Hepatocyte (in vitro differentiated cells): ENCODE results near the gene ZBTB7C. TPM values are rescaled to one million over a fixed set of nuclear protein-coding genes. Genes with fewer than 3 reads are reported as not detected.

Experiments used
- DNase-seq: peaks from one replicate; pipeline ENCODE4 v3.0.0-alpha.2; 2016; ENCODE audit warnings: low spot score
- H2AFZ ChIP-seq: fragments of 200-600 bp; sonication (generic); 2 replicates; pipeline ENCODE4 v1.6.0; 2016; ENCODE audit warnings: antibody characterized with exemption, mild to moderate bottlenecking
- H3K27ac ChIP-seq: fragments of 200-600 bp; sonication (generic); 2 replicates; pipeline ENCODE4 v1.5.1; 2016; ENCODE audit warnings: mild to moderate bottlenecking
- H3K27me3 ChIP-seq: fragments of 200-600 bp; sonication (generic); 2 replicates; pipeline ENCODE4 v1.6.1; 2016
- H3K36me3 ChIP-seq: fragments of 200-600 bp; sonication (generic); replicated peaks from 2 replicates; pipeline ENCODE4 v1.5.1; 2016; ENCODE audit warnings: low read depth; ENCODE audit not compliant: insufficient read depth
- H3K4me1 ChIP-seq: fragments of 200-600 bp; sonication (generic); 2 replicates; pipeline ENCODE4 v1.5.1; 2016; ENCODE audit warnings: mild to moderate bottlenecking, moderate library complexity; ENCODE audit not compliant: insufficient read depth
- H3K4me2 ChIP-seq: fragments of 200-600 bp; sonication (generic); 2 replicates; pipeline ENCODE4 v1.6.0; 2016
- H3K4me3 ChIP-seq: fragments of 200-600 bp; sonication (generic); 2 replicates; pipeline ENCODE4 v1.5.1; 2016; ENCODE audit warnings: mild to moderate bottlenecking
- H3K79me2 ChIP-seq: fragments of 200-600 bp; sonication (generic); 2 replicates; pipeline ENCODE4 v1.6.0; 2017; ENCODE audit warnings: mild to moderate bottlenecking
- H3K9me2 ChIP-seq: fragments of 200-600 bp; sonication (generic); replicated peaks from 2 replicates; pipeline ENCODE4 v1.6.0; 2017; ENCODE audit warnings: mild to moderate bottlenecking; ENCODE audit not compliant: insufficient read depth
- H3K9me3 ChIP-seq: fragments of 200-600 bp; sonication (generic); 2 replicates; pipeline ENCODE4 v1.5.1; 2016; ENCODE audit warnings: low read depth, mild to moderate bottlenecking
- H4K20me1 ChIP-seq: fragments of 200-600 bp; sonication (generic); 2 replicates; pipeline ENCODE4 v1.6.0; 2016; ENCODE audit warnings: mild to moderate bottlenecking; ENCODE audit not compliant: insufficient read depth, poor library complexity, severe bottlenecking
- EZH2 ChIP-seq: fragments of 200-600 bp; sonication (generic); IDR thresholded peaks from 2 replicates; pipeline ENCODE4 v1.6.1; 2016; ENCODE audit warnings: antibody characterized with exemption, mild to moderate bottlenecking, borderline replicate concordance
- EZH2phosphoT487 ChIP-seq: fragments of 200-600 bp; sonication (generic); IDR thresholded peaks from one replicate; pipeline ENCODE4 v1.6.1; 2018; ENCODE audit warnings: antibody characterized with exemption, mild to moderate bottlenecking, low read depth, moderate library complexity; ENCODE audit not compliant: unreplicated experiment, severe bottlenecking
- WGBS: methylation state at CpG from one replicate; pipeline ENCODE4 v1.1.6; 2016; ENCODE audit warnings: low lambda C conversion rate; ENCODE audit errors: missing lambda C conversion rate; 5-methylcytosine and 5-hydroxymethylcytosine counted together
- polyA plus RNA-seq: library from polyadenylated mRNA; unstranded; fragments of >200 nt; fragmentation: Nextera tagmentation; extraction: Ambion mirVana; gene quantifications from 2 replicates; pipeline ENCODE4 v1.2.1, GENCODE V29; 2016
- total RNA-seq: library from RNA; depleted of rRNA; stranded (reverse); fragments of >200 nt; gene quantifications from 2 replicates; pipeline ENCODE4 v1.2.3, GENCODE V29; 2014
- TF ChIP-seq, protein P1 (sequence below): fragments of 200-600 bp; sonication (generic); IDR thresholded peaks from 2 replicates; pipeline ENCODE4 v1.5.1; 2016; ENCODE audit warnings: antibody characterized with exemption, mild to moderate bottlenecking; ENCODE audit not compliant: poor library complexity

Gene ZBTB7C
- total and polyA plus RNA-seq, 2 experiments from 2014 or later: 0.70 to 1.0 TPM

DNA sequence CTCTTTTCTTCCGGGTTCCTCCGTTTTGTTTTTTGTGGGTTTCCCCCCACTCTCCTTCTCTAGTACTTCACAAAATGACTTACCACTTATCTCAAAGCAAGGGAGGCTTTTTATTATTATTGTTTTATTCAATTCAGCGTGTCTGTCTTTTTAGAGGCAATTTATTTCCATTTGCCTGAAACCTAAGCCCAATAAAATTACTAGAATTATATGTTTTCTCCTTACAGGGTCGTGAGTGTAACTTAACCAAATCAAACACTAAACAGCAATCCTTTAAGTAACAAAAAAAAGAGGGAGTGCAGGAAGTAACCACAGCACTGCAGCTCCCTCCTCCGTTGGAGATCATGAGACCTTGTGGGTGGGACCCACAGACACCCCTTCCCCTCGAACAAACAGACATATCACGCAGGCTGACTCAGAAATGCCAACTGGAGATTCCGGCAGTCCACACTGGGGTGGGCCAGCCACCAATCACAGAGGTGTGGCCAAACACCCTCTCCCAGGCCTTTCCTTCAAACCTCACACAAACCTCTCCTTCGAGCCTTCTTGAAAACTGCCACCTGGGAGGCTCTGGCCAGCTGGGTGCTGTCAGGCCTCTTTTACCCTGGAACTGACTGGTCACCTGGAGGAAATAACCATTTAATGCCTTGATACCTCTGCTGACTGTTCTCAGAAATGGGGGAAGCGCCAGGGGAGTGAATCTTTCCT is 271.7 kb downstream of the ZBTB7C start:
- H3K27me3 ChIP-seq: peaks cover 43% of the 10 kb centered on the region
- peak overlapping the region; percentile 42 for H3K27ac ChIP-seq
- no peaks in the 10 kb centered on the region for H4K20me1 ChIP-seq
- TF ChIP-seq, protein P1, sequence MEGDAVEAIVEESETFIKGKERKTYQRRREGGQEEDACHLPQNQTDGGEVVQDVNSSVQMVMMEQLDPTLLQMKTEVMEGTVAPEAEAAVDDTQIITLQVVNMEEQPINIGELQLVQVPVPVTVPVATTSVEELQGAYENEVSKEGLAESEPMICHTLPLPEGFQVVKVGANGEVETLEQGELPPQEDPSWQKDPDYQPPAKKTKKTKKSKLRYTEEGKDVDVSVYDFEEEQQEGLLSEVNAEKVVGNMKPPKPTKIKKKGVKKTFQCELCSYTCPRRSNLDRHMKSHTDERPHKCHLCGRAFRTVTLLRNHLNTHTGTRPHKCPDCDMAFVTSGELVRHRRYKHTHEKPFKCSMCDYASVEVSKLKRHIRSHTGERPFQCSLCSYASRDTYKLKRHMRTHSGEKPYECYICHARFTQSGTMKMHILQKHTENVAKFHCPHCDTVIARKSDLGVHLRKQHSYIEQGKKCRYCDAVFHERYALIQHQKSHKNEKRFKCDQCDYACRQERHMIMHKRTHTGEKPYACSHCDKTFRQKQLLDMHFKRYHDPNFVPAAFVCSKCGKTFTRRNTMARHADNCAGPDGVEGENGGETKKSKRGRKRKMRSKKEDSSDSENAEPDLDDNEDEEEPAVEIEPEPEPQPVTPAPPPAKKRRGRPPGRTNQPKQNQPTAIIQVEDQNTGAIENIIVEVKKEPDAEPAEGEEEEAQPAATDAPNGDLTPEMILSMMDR: no peak
- TF ChIP-seq EZH2 (no peak), EZH2phosphoT487 (no peak)
- peak overlapping the region; percentile 61 for H3K4me3 ChIP-seq
- H2AFZ ChIP-seq: peak overlapping the region; percentile 71
- no peak for DNase-seq
- no peaks in the 10 kb centered on the region for H3K9me3 ChIP-seq
- H3K79me2 ChIP-seq: no peaks in the 10 kb centered on the region
- peaks cover 18% of the 10 kb centered on the region for H3K4me1 ChIP-seq
- no peaks in the 10 kb centered on the region for H3K9me2 ChIP-seq
- no peaks in the 10 kb centered on the region for H3K36me3 ChIP-seq
- H3K4me2 ChIP-seq: peak overlapping the region; percentile 100
- WGBS: 40% methylated on average over 10 of the region's 10 CpGs

DNA sequence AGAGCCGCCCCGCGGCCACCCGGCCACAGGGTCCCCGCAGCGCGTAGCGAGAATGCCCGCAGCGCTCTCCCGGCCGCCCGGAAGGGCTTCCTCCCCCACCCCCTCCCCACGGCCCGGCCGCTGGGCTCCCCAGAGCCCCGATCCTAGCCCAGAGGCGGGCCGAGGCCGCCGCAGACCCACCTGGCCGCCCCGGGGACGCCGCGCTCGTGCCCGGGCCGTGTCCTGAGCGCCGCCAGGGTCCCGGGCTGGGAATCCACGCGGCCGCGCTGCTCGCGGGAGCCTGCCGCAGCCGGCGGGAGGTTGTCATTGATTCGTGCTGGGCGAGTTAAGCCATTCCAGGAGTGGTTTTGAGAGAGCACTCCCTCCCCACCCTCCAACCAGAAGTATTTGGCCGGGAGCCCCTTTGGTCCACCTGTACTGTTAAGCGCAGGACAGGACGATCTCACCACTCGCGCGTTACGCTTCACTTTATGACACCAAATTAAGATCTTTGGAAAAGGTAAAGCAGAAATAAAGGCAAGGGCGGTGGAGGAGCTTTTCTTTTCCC is 272.3 kb downstream of the ZBTB7C start:
- WGBS: 3% methylated on average over 22 of the region's 51 CpGs
- Histone ChIP-seq H3K27ac (peak overlapping the region; percentile 42), H3K27me3 (peaks cover 43% of the 10 kb centered on the region), H3K4me2 (peak overlapping the region; percentile 100), H3K9me3 (no peaks in the 10 kb centered on the region), H2AFZ (peak overlapping the region; percentile 71), H3K4me1 (peaks cover 18% of the 10 kb centered on the region), H4K20me1 (no peaks in the 10 kb centered on the region), H3K79me2 (no peaks in the 10 kb centered on the region), H3K9me2 (no peaks in the 10 kb centered on the region), H3K36me3 (no peaks in the 10 kb centered on the region), H3K4me3 (peak overlapping the region; percentile 61)
- TF ChIP-seq, protein P1: no peak
- TF ChIP-seq EZH2phosphoT487: no peak
- no peak for TF ChIP-seq EZH2
- peak; percentile 26 for DNase-seq

DNA sequence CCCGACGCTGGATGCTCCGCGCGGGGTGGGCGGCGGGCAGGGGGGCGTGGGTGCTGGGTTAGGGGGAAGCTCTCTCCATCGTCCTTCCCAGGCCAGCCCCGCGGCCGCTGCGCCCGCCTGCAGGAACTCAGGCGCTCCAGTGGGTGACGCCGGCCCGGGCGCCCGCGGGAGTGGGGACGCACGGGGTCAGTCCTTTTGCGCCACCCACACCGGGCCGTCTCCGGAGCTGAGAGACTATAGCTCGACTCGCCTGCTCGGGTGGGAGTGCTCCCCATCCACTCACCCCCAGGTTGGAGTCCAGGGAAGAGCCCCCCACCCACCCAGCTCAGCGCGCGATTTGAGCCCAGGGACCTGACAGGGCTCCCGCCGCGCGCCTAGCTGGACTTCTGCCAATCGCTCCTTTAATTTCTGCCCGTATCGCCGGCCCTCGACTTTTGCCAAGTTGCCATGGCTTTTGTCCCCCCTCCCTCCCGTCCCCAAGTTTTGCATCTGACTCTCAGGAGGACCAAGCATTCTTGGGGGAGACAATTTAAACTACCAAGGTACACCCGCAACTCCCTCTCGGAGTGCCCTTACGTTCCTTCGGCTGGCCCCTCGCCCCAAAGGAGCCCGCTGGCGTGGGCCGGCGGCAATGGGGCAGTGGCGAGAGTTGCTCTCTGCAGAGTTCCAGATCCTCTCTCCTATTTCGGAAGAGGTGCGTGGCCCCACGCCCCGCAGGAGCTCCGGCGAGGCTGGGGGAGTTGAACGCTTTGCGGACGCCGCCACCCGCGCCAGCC is 272.9 kb downstream of the ZBTB7C start:
- no peak for DNase-seq
- peak overlapping the region; percentile 100 for H3K4me2 ChIP-seq
- no peaks in the 10 kb centered on the region for H3K79me2 ChIP-seq
- under 1% methylated on average over 30 of the region's 65 CpGs for WGBS
- no peaks in the 10 kb centered on the region for H3K9me3 ChIP-seq
- H3K27ac ChIP-seq: no peak overlapping the region
- H3K4me3 ChIP-seq: peak overlapping the region; percentile 61
- no peaks in the 10 kb centered on the region for H3K9me2 ChIP-seq
- peak overlapping the region; percentile 71 for H2AFZ ChIP-seq
- peak; percentile 18 for TF ChIP-seq EZH2
- TF ChIP-seq, protein P1: peak; percentile 13
- TF ChIP-seq EZH2phosphoT487: no peak
- H4K20me1 ChIP-seq: no peaks in the 10 kb centered on the region
- no peaks in the 10 kb centered on the region for H3K36me3 ChIP-seq
- H3K4me1 ChIP-seq: peaks cover 18% of the 10 kb centered on the region
- H3K27me3 ChIP-seq: peaks cover 43% of the 10 kb centered on the region
